HCT116 (cell line): ENCODE measurements around the gene CBX4. TPM values are rescaled to one million over a fixed set of nuclear protein-coding genes. Genes with fewer than 3 reads are reported as not detected.

Experiments
- ATAC-seq: fragments of 200-7000 bp; cut with Tn5 transposase; 2 replicates; pipeline ENCODE4 v1.9.1; 2020; ENCODE audit warnings: mild to moderate bottlenecking, moderate library complexity
- BruUV-seq: library from RNA; stranded (reverse); fragments of 400-500 nt; replicated peaks from 2 replicates; lab custom pipeline; 2021; lab: Mats Ljungman, UMichigan
- CTCF ChIA-PET: fragments of 300-600 bp; sonication (Branson Sonifier 250); formaldehyde crosslinking; loops from one replicate; lab custom pipeline; 2021; ENCODE audit warnings: antibody characterized with exemption; lab: Charles Lee
- POLR2A ChIA-PET: fragments of 300-600, 350-600 bp; sonication (Branson Sonifier 250); formaldehyde crosslinking; loops from one replicate; lab custom pipeline; 2021; ENCODE audit warnings: antibody characterized with exemption; lab: Charles Lee
- RAD21 ChIA-PET, 2 experiments: fragments of 300-600 bp; sonication (Branson Sonifier 250); formaldehyde crosslinking; loops; one replicate each; lab custom pipeline; 2023; ENCODE audit warnings: low total read pairs in 2 of 2; ENCODE audit not compliant: uncharacterized antibody in 2 of 2, unreplicated experiment in 2 of 2, low non-redundant PET in 1 of 2; lab: Charles Lee
- DNase-seq: peaks from one replicate; pipeline ENCODE4 v3.0.0-alpha.2; 2010; ENCODE audit warnings: low read depth, low spot score
- H2AFZ ChIP-seq: fragments of 200-600 bp; shearing (Covaris generic), sonication (generic); 2 replicates; pipeline ENCODE4 v1.6.1; 2017; ENCODE audit warnings: low read depth, mixed run types, mixed read lengths, antibody characterized with exemption, low read length; ENCODE audit not compliant: poor library complexity, severe bottlenecking
- H3K27ac ChIP-seq: 2 replicates; pipeline ENCODE4 v1.5.1; 2012; ENCODE audit warnings: low read depth, low read length
- H3K27me3 ChIP-seq: fragments of 200-600 bp; sonication (generic); 2 replicates; pipeline ENCODE4 v1.6.1; 2016; ENCODE audit warnings: mixed run types, low read length, mixed read lengths; ENCODE audit not compliant: insufficient read depth
- H3K36me3 ChIP-seq, 2 experiments: fragments of 200-500 bp in 1 of 2; fragments of 200-600 bp in 1 of 2; sonication (Bioruptor generic) in 1 of 2; sonication (generic) in 1 of 2; 2 replicates each; pipeline versions ENCODE4 v1.5.1 to v1.6.1; 2014 to 2016; ENCODE audit warnings: low read length in 2 of 2, inconsistent platforms in 1 of 2, mixed read lengths in 1 of 2, mixed run types in 1 of 2; ENCODE audit not compliant: insufficient read depth in 2 of 2, control insufficient read depth in 1 of 2
- H3K4me1 ChIP-seq, 2 experiments: fragments of 200-600 bp in 1 of 2; sonication (generic) in 1 of 2; 2 replicates each; pipeline versions ENCODE4 v1.5.1 to v1.6.1; 2012 to 2017; ENCODE audit warnings: low read length in 2 of 2, inconsistent platforms in 1 of 2, mild to moderate bottlenecking in 1 of 2, mixed read lengths in 1 of 2, mixed run types in 1 of 2, moderate library complexity in 1 of 2; ENCODE audit not compliant: insufficient read depth in 2 of 2, control insufficient read depth in 1 of 2
- H3K4me2 ChIP-seq: fragments of 200-600 bp; sonication (generic); 2 replicates; pipeline ENCODE4 v1.6.1; 2017; ENCODE audit warnings: mixed run types, low read length, mixed read lengths
- H3K4me3 ChIP-seq, 2 experiments: fragments of 200-600 bp in 1 of 2; sonication (generic) in 1 of 2; replicated peaks in 1 of 2; 2 replicates each; pipeline ENCODE4 v1.5.1; 2011 to 2016; ENCODE audit warnings: low read length in 2 of 2, control low read depth in 1 of 2, low read depth in 1 of 2, mild to moderate bottlenecking in 1 of 2, mixed read lengths in 1 of 2, mixed run types in 1 of 2
- H3K79me2 ChIP-seq: fragments of 200-600 bp; sonication (generic); 2 replicates; pipeline ENCODE4 v1.6.1; 2017; ENCODE audit warnings: mild to moderate bottlenecking, mixed run types, low read length, moderate library complexity, mixed read lengths; ENCODE audit not compliant: insufficient read depth
- H3K9ac ChIP-seq: fragments of 200-600 bp; sonication (generic); 2 replicates; pipeline ENCODE4 v1.6.1; 2016; ENCODE audit warnings: low read length, mixed read lengths
- H3K9me2 ChIP-seq: fragments of 200-600 bp; sonication (generic), shearing (Covaris generic); 2 replicates; pipeline ENCODE4 v1.6.1; 2017; ENCODE audit warnings: mixed run types, mild to moderate bottlenecking, moderate library complexity; ENCODE audit not compliant: insufficient read depth
- H3K9me3 ChIP-seq, 2 experiments: fragments of 200-500 bp in 1 of 2; fragments of 200-600 bp in 1 of 2; sonication (Bioruptor generic) in 1 of 2; sonication (generic) in 1 of 2; 2 replicates each; pipeline ENCODE4 v1.6.1; 2014 to 2017; ENCODE audit warnings: low read length in 2 of 2, mixed read lengths in 2 of 2, inconsistent platforms in 1 of 2, low read depth in 1 of 2, mild to moderate bottlenecking in 1 of 2, mixed run types in 1 of 2, moderate library complexity in 1 of 2; ENCODE audit not compliant: control insufficient read depth in 1 of 2, insufficient read depth in 1 of 2
- H4K20me1 ChIP-seq: fragments of 200-600 bp; sonication (generic), shearing (Covaris generic); 2 replicates; pipeline ENCODE4 v1.6.1; 2017; ENCODE audit warnings: mixed run types, mild to moderate bottlenecking, moderate library complexity; ENCODE audit not compliant: insufficient read depth
- CBX3 ChIP-seq: IDR thresholded peaks from 2 replicates; pipeline ENCODE4 v1.6.1; 2012; ENCODE audit warnings: low read depth
- CEBPB ChIP-seq: IDR thresholded peaks from 2 replicates; pipeline ENCODE4 v1.6.1; 2012; ENCODE audit warnings: low read depth
- EGR1 ChIP-seq: IDR thresholded peaks from 2 replicates; pipeline ENCODE4 v1.6.1; 2012; ENCODE audit warnings: low read depth
- ELF1 ChIP-seq: IDR thresholded peaks from 2 replicates; pipeline ENCODE4 v1.6.1; 2012; ENCODE audit warnings: low read depth, borderline replicate concordance
- EZH2 ChIP-seq: fragments of 200-600 bp; sonication (generic); IDR thresholded peaks from 2 replicates; pipeline ENCODE4 v1.6.1; 2017; ENCODE audit warnings: antibody characterized with exemption, mixed run types
- EZH2phosphoT487 ChIP-seq: fragments of 200-600 bp; IDR thresholded peaks from 2 replicates; pipeline ENCODE4 v1.6.1; 2018; ENCODE audit warnings: antibody characterized with exemption, borderline replicate concordance
- JUND ChIP-seq: IDR thresholded peaks from 2 replicates; pipeline ENCODE4 v1.6.1; 2012
- POLR2A ChIP-seq: IDR thresholded peaks from 2 replicates; pipeline ENCODE4 v1.7.0; 2011; ENCODE audit warnings: borderline replicate concordance; ENCODE audit not compliant: insufficient read depth, insufficient read length; ENCODE audit errors: extremely low read depth
- POLR2AphosphoS5 ChIP-seq: IDR thresholded peaks from 2 replicates; pipeline ENCODE4 v1.6.1; 2011; ENCODE audit warnings: mild to moderate bottlenecking, low read depth, low read length, moderate library complexity
- RAD21 ChIP-seq: IDR thresholded peaks from 2 replicates; pipeline ENCODE4 v1.6.1; 2012; ENCODE audit warnings: low read depth, mild to moderate bottlenecking
- SP1 ChIP-seq: IDR thresholded peaks from 2 replicates; pipeline ENCODE4 v1.6.1; 2012; ENCODE audit warnings: low read depth
- SRF ChIP-seq: IDR thresholded peaks from 2 replicates; pipeline ENCODE4 v1.6.1; 2012; ENCODE audit warnings: low read depth
- TCF7L2 ChIP-seq: IDR thresholded peaks from 2 replicates; pipeline ENCODE4 v1.7.0; 2011; ENCODE audit warnings: borderline replicate concordance, inconsistent platforms; ENCODE audit not compliant: insufficient read depth, insufficient read length; ENCODE audit errors: extremely low read depth
- ZFX ChIP-seq: fragments of 450-650 bp; IDR thresholded peaks from 2 replicates; pipeline ENCODE4 v1.6.1; 2017
- ZNF274 ChIP-seq: fragments of 200-500 bp; sonication (Bioruptor generic); IDR thresholded peaks from 2 replicates; pipeline ENCODE4 v1.6.1; 2014; ENCODE audit warnings: mild to moderate bottlenecking, low read depth, low read length, inconsistent platforms
- intact Hi-C: fragments of 100-400 bp; cut with micrococcal nuclease; formaldehyde crosslinking; loops from 2 replicates; pipeline ENCODE4 v1.10.0; 2022
- total RNA-seq: library from RNA; stranded (reverse); gene quantifications from one replicate; pipeline ENCODE4 v1.2.1, GENCODE V29; 2021; ENCODE audit not compliant: unreplicated experiment
- TF ChIP-seq, protein P1 (sequence below): IDR thresholded peaks from 2 replicates; pipeline ENCODE4 v1.6.1; 2011; ENCODE audit warnings: mild to moderate bottlenecking, low read length, moderate library complexity; ENCODE audit not compliant: insufficient replicate concordance; ENCODE audit errors: extremely low read depth
- TF ChIP-seq, protein P2 (sequence below): IDR thresholded peaks from 2 replicates; pipeline ENCODE4 v1.6.1; 2012
- TF ChIP-seq, protein P3 (sequence below), 3 experiments: fragments of 200-600 bp in 1 of 3; sonication (generic) in 1 of 3; IDR thresholded peaks in 2 of 3; conservative IDR thresholded peaks in 1 of 3; 2 replicates each; pipeline ENCODE4 v1.5.1; 2012 to 2017; ENCODE audit warnings: low read depth in 2 of 3, low read length in 2 of 3, antibody characterized with exemption in 1 of 3, borderline replicate concordance in 1 of 3, control low read depth in 1 of 3, mild to moderate bottlenecking in 1 of 3, mixed read lengths in 1 of 3, mixed run types in 1 of 3, moderate library complexity in 1 of 3; ENCODE audit not compliant: insufficient read depth in 1 of 3
- TF ChIP-seq, protein P4 (sequence below): IDR thresholded peaks from 2 replicates; pipeline ENCODE4 v1.6.1; 2012; ENCODE audit warnings: low read depth
- TF ChIP-seq, protein P5 (sequence below): IDR thresholded peaks from 2 replicates; pipeline ENCODE4 v1.6.1; 2012

The CBX4 gene
- total RNA-seq, 1 experiment from 2014 or later, result 60.9 TPM

DNA sequence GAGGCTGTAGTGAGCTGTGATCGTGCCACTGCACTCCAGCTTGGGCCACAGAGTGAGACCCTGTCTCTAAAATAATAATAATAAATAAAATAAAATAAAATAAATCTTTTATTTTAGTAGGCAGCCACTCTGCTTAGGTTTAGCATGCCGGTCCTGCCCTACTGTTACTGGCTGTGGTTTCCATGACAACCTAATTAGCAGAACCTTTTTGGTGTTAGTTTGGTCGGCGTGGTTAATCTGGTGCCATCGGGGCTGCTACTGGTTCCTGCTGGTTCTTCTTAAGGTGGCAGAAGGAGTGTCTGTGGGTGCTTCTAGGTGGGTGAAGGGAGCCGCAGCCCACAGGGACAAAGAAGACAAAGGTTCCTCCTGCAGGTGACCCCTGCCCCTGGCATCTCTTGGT lies 37.8 kb upstream of the CBX4 start:
- BruUV-seq, result no TSS peak
- Histone ChIP-seq H3K4me2 (no peak overlapping the region), H3K79me2 (no peaks in the 10 kb centered on the region), H3K9me3 (no peaks in the 10 kb centered on the region), H2AFZ (no peak overlapping the region), H4K20me1 (no peaks in the 10 kb centered on the region), H3K4me1 (peaks cover 0 to 8% of the 10 kb centered on the region in 2 experiments; a peak in 2 of 4 replicates), H3K27ac (no peak overlapping the region), H3K9me2 (no peaks in the 10 kb centered on the region), H3K4me3 (no peak overlapping the region)
- CTCF ChIA-PET, result interaction anchor here (1.1 kb wide), 1 partner anchor 91 kb away, joined by 3 read pairs; no protein-coding TSS in a partner anchor
- POLR2A ChIA-PET, result no interaction called here
- DNase-seq (no peak), ATAC-seq (no peak)
- TF ChIP-seq SRF (no peak), JUND (no peak), CBX3 (no peak), POLR2AphosphoS5 (no peak), ZFX (no peak), RAD21 (no peak), TCF7L2 (no peak), EZH2 (no peak), POLR2A (no peak), ZNF274 (no peak), EGR1 (no peak), CEBPB (no peak), ELF1 (no peak), SP1 (no peak), EZH2phosphoT487 (no peak)
- TF ChIP-seq, protein P1, sequence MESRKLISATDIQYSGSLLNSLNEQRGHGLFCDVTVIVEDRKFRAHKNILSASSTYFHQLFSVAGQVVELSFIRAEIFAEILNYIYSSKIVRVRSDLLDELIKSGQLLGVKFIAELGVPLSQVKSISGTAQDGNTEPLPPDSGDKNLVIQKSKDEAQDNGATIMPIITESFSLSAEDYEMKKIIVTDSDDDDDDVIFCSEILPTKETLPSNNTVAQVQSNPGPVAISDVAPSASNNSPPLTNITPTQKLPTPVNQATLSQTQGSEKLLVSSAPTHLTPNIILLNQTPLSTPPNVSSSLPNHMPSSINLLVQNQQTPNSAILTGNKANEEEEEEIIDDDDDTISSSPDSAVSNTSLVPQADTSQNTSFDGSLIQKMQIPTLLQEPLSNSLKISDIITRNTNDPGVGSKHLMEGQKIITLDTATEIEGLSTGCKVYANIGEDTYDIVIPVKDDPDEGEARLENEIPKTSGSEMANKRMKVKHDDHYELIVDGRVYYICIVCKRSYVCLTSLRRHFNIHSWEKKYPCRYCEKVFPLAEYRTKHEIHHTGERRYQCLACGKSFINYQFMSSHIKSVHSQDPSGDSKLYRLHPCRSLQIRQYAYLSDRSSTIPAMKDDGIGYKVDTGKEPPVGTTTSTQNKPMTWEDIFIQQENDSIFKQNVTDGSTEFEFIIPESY, result no peak
- TF ChIP-seq, protein P2, sequence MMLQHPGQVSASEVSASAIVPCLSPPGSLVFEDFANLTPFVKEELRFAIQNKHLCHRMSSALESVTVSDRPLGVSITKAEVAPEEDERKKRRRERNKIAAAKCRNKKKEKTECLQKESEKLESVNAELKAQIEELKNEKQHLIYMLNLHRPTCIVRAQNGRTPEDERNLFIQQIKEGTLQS, result no peak
- TF ChIP-seq, protein P3, sequence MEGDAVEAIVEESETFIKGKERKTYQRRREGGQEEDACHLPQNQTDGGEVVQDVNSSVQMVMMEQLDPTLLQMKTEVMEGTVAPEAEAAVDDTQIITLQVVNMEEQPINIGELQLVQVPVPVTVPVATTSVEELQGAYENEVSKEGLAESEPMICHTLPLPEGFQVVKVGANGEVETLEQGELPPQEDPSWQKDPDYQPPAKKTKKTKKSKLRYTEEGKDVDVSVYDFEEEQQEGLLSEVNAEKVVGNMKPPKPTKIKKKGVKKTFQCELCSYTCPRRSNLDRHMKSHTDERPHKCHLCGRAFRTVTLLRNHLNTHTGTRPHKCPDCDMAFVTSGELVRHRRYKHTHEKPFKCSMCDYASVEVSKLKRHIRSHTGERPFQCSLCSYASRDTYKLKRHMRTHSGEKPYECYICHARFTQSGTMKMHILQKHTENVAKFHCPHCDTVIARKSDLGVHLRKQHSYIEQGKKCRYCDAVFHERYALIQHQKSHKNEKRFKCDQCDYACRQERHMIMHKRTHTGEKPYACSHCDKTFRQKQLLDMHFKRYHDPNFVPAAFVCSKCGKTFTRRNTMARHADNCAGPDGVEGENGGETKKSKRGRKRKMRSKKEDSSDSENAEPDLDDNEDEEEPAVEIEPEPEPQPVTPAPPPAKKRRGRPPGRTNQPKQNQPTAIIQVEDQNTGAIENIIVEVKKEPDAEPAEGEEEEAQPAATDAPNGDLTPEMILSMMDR (IDR thresholded peaks at IDR 0.05 in 2 of 3, conservative IDR thresholded peaks at IDR 0.05 in 1 of 3; ENCODE audit: borderline replicate concordance in 1 of 3, insufficient read depth in 1 of 3, low read depth in 2 of 3, low read length in 2 of 3), result no peak
- TF ChIP-seq, protein P4, sequence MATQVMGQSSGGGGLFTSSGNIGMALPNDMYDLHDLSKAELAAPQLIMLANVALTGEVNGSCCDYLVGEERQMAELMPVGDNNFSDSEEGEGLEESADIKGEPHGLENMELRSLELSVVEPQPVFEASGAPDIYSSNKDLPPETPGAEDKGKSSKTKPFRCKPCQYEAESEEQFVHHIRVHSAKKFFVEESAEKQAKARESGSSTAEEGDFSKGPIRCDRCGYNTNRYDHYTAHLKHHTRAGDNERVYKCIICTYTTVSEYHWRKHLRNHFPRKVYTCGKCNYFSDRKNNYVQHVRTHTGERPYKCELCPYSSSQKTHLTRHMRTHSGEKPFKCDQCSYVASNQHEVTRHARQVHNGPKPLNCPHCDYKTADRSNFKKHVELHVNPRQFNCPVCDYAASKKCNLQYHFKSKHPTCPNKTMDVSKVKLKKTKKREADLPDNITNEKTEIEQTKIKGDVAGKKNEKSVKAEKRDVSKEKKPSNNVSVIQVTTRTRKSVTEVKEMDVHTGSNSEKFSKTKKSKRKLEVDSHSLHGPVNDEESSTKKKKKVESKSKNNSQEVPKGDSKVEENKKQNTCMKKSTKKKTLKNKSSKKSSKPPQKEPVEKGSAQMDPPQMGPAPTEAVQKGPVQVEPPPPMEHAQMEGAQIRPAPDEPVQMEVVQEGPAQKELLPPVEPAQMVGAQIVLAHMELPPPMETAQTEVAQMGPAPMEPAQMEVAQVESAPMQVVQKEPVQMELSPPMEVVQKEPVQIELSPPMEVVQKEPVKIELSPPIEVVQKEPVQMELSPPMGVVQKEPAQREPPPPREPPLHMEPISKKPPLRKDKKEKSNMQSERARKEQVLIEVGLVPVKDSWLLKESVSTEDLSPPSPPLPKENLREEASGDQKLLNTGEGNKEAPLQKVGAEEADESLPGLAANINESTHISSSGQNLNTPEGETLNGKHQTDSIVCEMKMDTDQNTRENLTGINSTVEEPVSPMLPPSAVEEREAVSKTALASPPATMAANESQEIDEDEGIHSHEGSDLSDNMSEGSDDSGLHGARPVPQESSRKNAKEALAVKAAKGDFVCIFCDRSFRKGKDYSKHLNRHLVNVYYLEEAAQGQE, result no peak
- TF ChIP-seq, protein P5, sequence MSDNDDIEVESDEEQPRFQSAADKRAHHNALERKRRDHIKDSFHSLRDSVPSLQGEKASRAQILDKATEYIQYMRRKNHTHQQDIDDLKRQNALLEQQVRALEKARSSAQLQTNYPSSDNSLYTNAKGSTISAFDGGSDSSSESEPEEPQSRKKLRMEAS, result no peak
- TF ChIP-seq, all 23 proteins: peak for 0
- H3K9ac ChIP-seq, result no peak overlapping the region
- H3K36me3 ChIP-seq, result no peaks in the 10 kb centered on the region
- intact Hi-C loops, result no loop called here
- H3K27me3 ChIP-seq, result no peaks in the 10 kb centered on the region
- RAD21 ChIA-PET, result no interaction called here
